H9 (cell line): ENCODE measurements around the gene OGFRL1. TPM values are rescaled to one million over a fixed set of nuclear protein-coding genes. Genes with fewer than 3 reads are reported as not detected.

Experiments used
- DNase-seq: peaks from one replicate; pipeline ENCODE4 v3.0.0-alpha.2; 2017
- H2AFZ ChIP-seq: one replicate; pipeline ENCODE4 v1.6.1; 2013; ENCODE audit warnings: mild to moderate bottlenecking, low read length, control low read depth, moderate library complexity
- H2AK5ac ChIP-seq: 2 replicates; pipeline ENCODE4 v1.6.1; 2013; ENCODE audit warnings: low read length, control low read depth, mixed read lengths; ENCODE audit not compliant: insufficient read length
- H2BK120ac ChIP-seq: one replicate; pipeline ENCODE4 v1.6.1; 2013; ENCODE audit warnings: low read depth, mild to moderate bottlenecking, low read length, control low read depth, inconsistent platforms; ENCODE audit not compliant: poor library complexity, severe bottlenecking
- H2BK12ac ChIP-seq: 2 replicates; pipeline ENCODE4 v1.6.1; 2013; ENCODE audit warnings: low read length, control low read depth, mixed read lengths, low read depth; ENCODE audit not compliant: insufficient read length
- H2BK15ac ChIP-seq: 2 replicates; pipeline ENCODE4 v1.6.1; 2013; ENCODE audit warnings: low read depth, low read length, control low read depth
- H2BK20ac ChIP-seq: one replicate; pipeline ENCODE4 v1.6.1; 2013; ENCODE audit warnings: low read depth, mild to moderate bottlenecking, low read length, control low read depth, inconsistent platforms; ENCODE audit not compliant: poor library complexity, severe bottlenecking
- H2BK5ac ChIP-seq: 2 replicates; pipeline ENCODE4 v1.6.1; 2013; ENCODE audit warnings: low read length, control low read depth, mixed read lengths; ENCODE audit not compliant: insufficient read length
- H3K14ac ChIP-seq: 2 replicates; pipeline ENCODE4 v1.6.1; 2013; ENCODE audit warnings: low read length, control low read depth; ENCODE audit not compliant: insufficient read depth
- H3K18ac ChIP-seq: 2 replicates; pipeline ENCODE4 v1.6.1; 2013; ENCODE audit warnings: low read depth, mild to moderate bottlenecking, mixed read lengths, low read length, control low read depth; ENCODE audit not compliant: insufficient read length
- H3K23ac ChIP-seq: 2 replicates; pipeline ENCODE4 v1.6.1; 2013; ENCODE audit warnings: low read length, control low read depth, mixed read lengths, low read depth; ENCODE audit not compliant: insufficient read length
- H3K23me2 ChIP-seq: 2 replicates; pipeline ENCODE4 v1.6.1; 2013; ENCODE audit warnings: low read depth, mild to moderate bottlenecking, mixed read lengths, low read length, control low read depth; ENCODE audit not compliant: insufficient read length, poor library complexity, severe bottlenecking
- H3K27ac ChIP-seq: 2 replicates; pipeline ENCODE4 v1.5.1; 2013; ENCODE audit warnings: low read length, control low read depth, mixed read lengths, low read depth; ENCODE audit not compliant: insufficient read length
- H3K27me3 ChIP-seq: 2 replicates; pipeline ENCODE4 v1.6.1; 2013; ENCODE audit warnings: low read length, control low read depth, inconsistent platforms; ENCODE audit not compliant: insufficient read depth
- H3K4ac ChIP-seq: 2 replicates; pipeline ENCODE4 v1.6.1; 2013; ENCODE audit warnings: low read depth, mild to moderate bottlenecking, control low read depth, inconsistent platforms, low read length, moderate library complexity
- H3K4me1 ChIP-seq: 2 replicates; pipeline ENCODE4 v1.6.1; 2013; ENCODE audit warnings: low read length, control low read depth, inconsistent platforms; ENCODE audit not compliant: insufficient read depth
- H3K4me2 ChIP-seq: 2 replicates; pipeline ENCODE4 v1.6.1; 2013; ENCODE audit warnings: low read length, control low read depth, mixed read lengths; ENCODE audit not compliant: insufficient read length, insufficient read depth
- H3K56ac ChIP-seq: 2 replicates; pipeline ENCODE4 v1.6.1; 2013; ENCODE audit warnings: low read depth, mild to moderate bottlenecking, mixed read lengths, low read length, control low read depth; ENCODE audit not compliant: insufficient read length
- H3K79me1 ChIP-seq: 2 replicates; pipeline ENCODE4 v1.6.1; 2013; ENCODE audit warnings: low read depth, mild to moderate bottlenecking, moderate library complexity, low read length, control low read depth, inconsistent platforms; ENCODE audit not compliant: insufficient read depth, poor library complexity, severe bottlenecking
- H3K79me2 ChIP-seq: 2 replicates; pipeline ENCODE4 v1.6.1; 2013; ENCODE audit warnings: low read length, control low read depth, inconsistent platforms; ENCODE audit not compliant: insufficient read depth
- H3K9ac ChIP-seq: 2 replicates; pipeline ENCODE4 v1.6.1; 2013; ENCODE audit warnings: low read length, control low read depth, mixed read lengths; ENCODE audit not compliant: insufficient read length; ENCODE audit errors: extremely low read depth
- H3K9me3 ChIP-seq: one replicate; pipeline ENCODE4 v1.6.1; 2013; ENCODE audit warnings: low read depth, low read length, inconsistent platforms; ENCODE audit not compliant: control insufficient read depth
- H3T11ph ChIP-seq: one replicate; pipeline ENCODE4 v1.6.1; 2013; ENCODE audit warnings: mild to moderate bottlenecking, low read length, control low read depth, inconsistent platforms
- H4K20me1 ChIP-seq: one replicate; pipeline ENCODE4 v1.6.1; 2013; ENCODE audit not compliant: control insufficient read depth, insufficient read length, insufficient read depth
- H4K5ac ChIP-seq: 2 replicates; pipeline ENCODE4 v1.6.1; 2013; ENCODE audit warnings: low read depth, mild to moderate bottlenecking, mixed read lengths, low read length, control low read depth; ENCODE audit not compliant: insufficient read length
- H4K8ac ChIP-seq: replicated peaks from 2 replicates; pipeline ENCODE4 v1.6.1; 2013; ENCODE audit warnings: low read length, control low read depth, mixed read lengths, low read depth; ENCODE audit not compliant: insufficient read length
- H4K91ac ChIP-seq: 2 replicates; pipeline ENCODE4 v1.6.1; 2013; ENCODE audit warnings: low read depth, mild to moderate bottlenecking, moderate library complexity, mixed read lengths, low read length, control low read depth; ENCODE audit not compliant: insufficient read length
- H3K27ac Mint-ChIP-seq, 3 experiments: 2 replicates in 2 of 3; 3 replicates in 1 of 3; pipeline ENCODE4 v1.8.0; 2020 to 2021; ENCODE audit warnings: mixed read lengths in 3 of 3, mild to moderate bottlenecking in 1 of 3, moderate library complexity in 1 of 3
- H3K27me3 Mint-ChIP-seq: 2 replicates; pipeline ENCODE4 v1.8.0; 2021; ENCODE audit warnings: low read depth, mild to moderate bottlenecking, moderate library complexity, mixed read lengths
- H3K36me3 Mint-ChIP-seq, 3 experiments: 2 replicates in 2 of 3; 3 replicates in 1 of 3; pipeline ENCODE4 v1.8.0; 2020 to 2021; ENCODE audit warnings: low read depth in 3 of 3, mixed read lengths in 3 of 3; ENCODE audit not compliant: insufficient read depth in 1 of 3
- H3K4me1 Mint-ChIP-seq, 2 experiments: 2 replicates each; pipeline ENCODE4 v1.8.0; 2020; ENCODE audit warnings: mixed read lengths in 2 of 2
- H3K4me3 Mint-ChIP-seq, 2 experiments: 2 replicates in 1 of 2; 3 replicates in 1 of 2; pipeline ENCODE4 v1.8.0; 2020 to 2021; ENCODE audit warnings: mild to moderate bottlenecking in 2 of 2, mixed read lengths in 2 of 2, moderate library complexity in 1 of 2
- H3K9me3 Mint-ChIP-seq, 2 experiments: 2 replicates in 1 of 2; 3 replicates in 1 of 2; pipeline ENCODE4 v1.8.0; 2020; ENCODE audit warnings: mild to moderate bottlenecking in 2 of 2, mixed read lengths in 2 of 2, moderate library complexity in 1 of 2
- total RNA-seq: library from RNA; stranded (reverse); gene quantifications from 2 replicates; pipeline ENCODE4 v1.2.1, GENCODE V29; 2021
- TF ChIP-seq, protein P1 (sequence below): fragments of 200-600 bp; sonication (generic); conservative IDR thresholded peaks from 3 replicates; pipeline ENCODE4 v1.8.0; 2021; ENCODE audit warnings: antibody characterized with exemption, mild to moderate bottlenecking

OGFRL1 gene
- total RNA-seq, 1 experiment from 2014 or later = 2.8 TPM

DNA sequence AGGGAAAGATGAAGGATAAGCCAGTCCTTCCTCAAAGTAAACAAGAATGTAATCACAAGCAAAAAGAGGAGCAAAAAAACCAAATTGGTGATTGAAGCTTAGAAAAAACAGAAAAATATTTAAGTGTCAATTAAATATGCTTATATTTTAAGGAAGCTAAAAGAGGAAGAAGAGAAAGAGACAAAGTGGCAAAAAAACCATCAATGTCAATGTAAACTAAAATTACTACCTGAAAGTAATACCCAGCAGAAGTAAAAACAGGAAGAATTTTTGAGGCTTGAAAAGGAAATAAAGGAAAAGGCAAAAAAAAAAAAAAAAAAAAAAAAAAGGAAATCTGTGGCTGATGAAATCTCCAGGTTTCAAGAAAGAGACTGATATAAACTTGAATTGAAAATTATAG lies 36.2 kb upstream of the OGFRL1 start:
- Histone ChIP-seq H3K4me1 (peaks cover 4% of the 10 kb centered on the region; the same call in 1 of the 2 replicates), H4K8ac (no peak overlapping the region), H2AFZ (no peak overlapping the region), H3K27ac (no peak overlapping the region), H3K79me1 (no peaks in the 10 kb centered on the region), H3K56ac (no peak overlapping the region), H3K79me2 (no peaks in the 10 kb centered on the region), H3K9me3 (no peaks in the 10 kb centered on the region), H3K14ac (no peak overlapping the region), H2BK5ac (no peak overlapping the region), H2BK12ac (no peak overlapping the region), H3T11ph (no peak overlapping the region), H2AK5ac (no peak overlapping the region), H3K27me3 (no peaks in the 10 kb centered on the region), H3K9ac (no peak overlapping the region), H4K20me1 (no peaks in the 10 kb centered on the region), H2BK20ac (no peak overlapping the region), H4K91ac (no peak overlapping the region), H2BK120ac (no peak overlapping the region), H3K23ac (no peak overlapping the region), H3K18ac (no peak overlapping the region), H3K4ac (no peak overlapping the region), H4K5ac (no peak overlapping the region), H3K4me2 (no peak overlapping the region), H3K23me2 (no peaks in the 10 kb centered on the region), H2BK15ac (no peak overlapping the region)
- peaks cover 0 to 6% (median 0%) of the 10 kb centered on the region in 3 experiments; a peak in 2 of 7 replicates for H3K36me3 Mint-ChIP-seq
- no peak for DNase-seq
- H3K9me3 Mint-ChIP-seq = peaks cover 0 to 6% of the 10 kb centered on the region in 2 experiments; a peak in 2 of 5 replicates
- no peak overlapping the region for H3K4me3 Mint-ChIP-seq
- no peaks in the 10 kb centered on the region for H3K27me3 Mint-ChIP-seq
- peaks cover 15 to 22% of the 10 kb centered on the region in 2 experiments for H3K4me1 Mint-ChIP-seq
- peak overlapping the region in 1 of 3 experiments; percentile 1; a peak in 1 of 7 replicates for H3K27ac Mint-ChIP-seq
- TF ChIP-seq, protein P1, sequence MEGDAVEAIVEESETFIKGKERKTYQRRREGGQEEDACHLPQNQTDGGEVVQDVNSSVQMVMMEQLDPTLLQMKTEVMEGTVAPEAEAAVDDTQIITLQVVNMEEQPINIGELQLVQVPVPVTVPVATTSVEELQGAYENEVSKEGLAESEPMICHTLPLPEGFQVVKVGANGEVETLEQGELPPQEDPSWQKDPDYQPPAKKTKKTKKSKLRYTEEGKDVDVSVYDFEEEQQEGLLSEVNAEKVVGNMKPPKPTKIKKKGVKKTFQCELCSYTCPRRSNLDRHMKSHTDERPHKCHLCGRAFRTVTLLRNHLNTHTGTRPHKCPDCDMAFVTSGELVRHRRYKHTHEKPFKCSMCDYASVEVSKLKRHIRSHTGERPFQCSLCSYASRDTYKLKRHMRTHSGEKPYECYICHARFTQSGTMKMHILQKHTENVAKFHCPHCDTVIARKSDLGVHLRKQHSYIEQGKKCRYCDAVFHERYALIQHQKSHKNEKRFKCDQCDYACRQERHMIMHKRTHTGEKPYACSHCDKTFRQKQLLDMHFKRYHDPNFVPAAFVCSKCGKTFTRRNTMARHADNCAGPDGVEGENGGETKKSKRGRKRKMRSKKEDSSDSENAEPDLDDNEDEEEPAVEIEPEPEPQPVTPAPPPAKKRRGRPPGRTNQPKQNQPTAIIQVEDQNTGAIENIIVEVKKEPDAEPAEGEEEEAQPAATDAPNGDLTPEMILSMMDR = no peak
